Measurements from ENCODE around the gene ST7. TPM values are rescaled to one million over a fixed set of nuclear protein-coding genes. Genes with fewer than 3 reads are reported as not detected.

ST7 gene
- total and polyA plus RNA-seq, 2 experiments from 2014 or later: 9.9 to 18.3 TPM

DNA sequence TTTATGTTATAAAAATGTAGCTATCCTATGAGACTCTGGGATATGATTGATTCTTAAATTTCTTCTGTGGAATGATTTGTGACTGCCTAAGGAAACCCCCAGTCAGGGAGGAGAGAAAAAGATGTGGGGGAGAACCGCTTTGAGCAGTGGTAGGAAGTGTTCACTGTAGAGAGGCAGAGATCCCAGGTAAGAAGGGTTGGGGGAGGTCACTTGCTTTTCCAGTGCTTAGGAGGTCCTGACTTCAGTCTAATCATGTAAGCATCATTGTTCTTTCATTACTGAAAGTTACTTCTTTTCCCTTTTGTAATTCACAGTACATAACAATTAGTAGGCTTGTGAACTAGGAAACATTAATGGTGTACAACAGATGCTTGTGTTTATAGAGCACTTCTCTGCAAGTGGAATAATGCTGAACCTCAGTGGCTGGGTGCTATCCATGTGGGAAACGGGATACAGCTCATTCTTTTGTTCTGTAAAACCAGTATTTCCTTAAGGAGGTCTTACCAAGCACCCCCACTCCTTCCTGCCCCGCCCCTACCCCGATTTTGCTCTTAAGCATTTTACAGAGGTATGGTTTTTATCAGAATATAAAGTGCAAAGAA lies 165.4 kb downstream of the ST7 start:
- Histone ChIP-seq H3K36me3 (ENCODE audit: insufficient read depth) (no peaks in the 10 kb centered on the region), H3K9me2 (ENCODE audit: insufficient read depth) (no peaks in the 10 kb centered on the region), H3K79me2 (replicated peaks; ENCODE audit: insufficient read depth) (no peaks in the 10 kb centered on the region), H3K4me2 (peak overlapping the region; percentile 72), H4K20me1 (replicated peaks; ENCODE audit: insufficient read depth) (no peaks in the 10 kb centered on the region), H3K4me1 (ENCODE audit: insufficient read depth) (peaks cover 22% of the 10 kb centered on the region), H3K27me3 (ENCODE audit: insufficient read depth) (no peaks in the 10 kb centered on the region), H2AFZ (no peak overlapping the region; the same call in 1 of the 2 replicates), H3F3A (replicated peaks; ENCODE audit: low read depth) (no peaks in the 10 kb centered on the region), H3K4me3 (peak overlapping the region; percentile 34), H3K27ac (ENCODE audit: low read depth) (no peak overlapping the region)
- peak overlapping the region; percentile 57 for H3K4me3 Mint-ChIP-seq
- H3K36me3 Mint-ChIP-seq (ENCODE audit: low read depth): no peaks in the 10 kb centered on the region
- no peaks in the 10 kb centered on the region for H3K27me3 Mint-ChIP-seq (ENCODE audit: insufficient read depth, low read depth, poor library complexity)
- H3K9me3 Mint-ChIP-seq: no peaks in the 10 kb centered on the region
- TF ChIP-seq, protein P1, sequence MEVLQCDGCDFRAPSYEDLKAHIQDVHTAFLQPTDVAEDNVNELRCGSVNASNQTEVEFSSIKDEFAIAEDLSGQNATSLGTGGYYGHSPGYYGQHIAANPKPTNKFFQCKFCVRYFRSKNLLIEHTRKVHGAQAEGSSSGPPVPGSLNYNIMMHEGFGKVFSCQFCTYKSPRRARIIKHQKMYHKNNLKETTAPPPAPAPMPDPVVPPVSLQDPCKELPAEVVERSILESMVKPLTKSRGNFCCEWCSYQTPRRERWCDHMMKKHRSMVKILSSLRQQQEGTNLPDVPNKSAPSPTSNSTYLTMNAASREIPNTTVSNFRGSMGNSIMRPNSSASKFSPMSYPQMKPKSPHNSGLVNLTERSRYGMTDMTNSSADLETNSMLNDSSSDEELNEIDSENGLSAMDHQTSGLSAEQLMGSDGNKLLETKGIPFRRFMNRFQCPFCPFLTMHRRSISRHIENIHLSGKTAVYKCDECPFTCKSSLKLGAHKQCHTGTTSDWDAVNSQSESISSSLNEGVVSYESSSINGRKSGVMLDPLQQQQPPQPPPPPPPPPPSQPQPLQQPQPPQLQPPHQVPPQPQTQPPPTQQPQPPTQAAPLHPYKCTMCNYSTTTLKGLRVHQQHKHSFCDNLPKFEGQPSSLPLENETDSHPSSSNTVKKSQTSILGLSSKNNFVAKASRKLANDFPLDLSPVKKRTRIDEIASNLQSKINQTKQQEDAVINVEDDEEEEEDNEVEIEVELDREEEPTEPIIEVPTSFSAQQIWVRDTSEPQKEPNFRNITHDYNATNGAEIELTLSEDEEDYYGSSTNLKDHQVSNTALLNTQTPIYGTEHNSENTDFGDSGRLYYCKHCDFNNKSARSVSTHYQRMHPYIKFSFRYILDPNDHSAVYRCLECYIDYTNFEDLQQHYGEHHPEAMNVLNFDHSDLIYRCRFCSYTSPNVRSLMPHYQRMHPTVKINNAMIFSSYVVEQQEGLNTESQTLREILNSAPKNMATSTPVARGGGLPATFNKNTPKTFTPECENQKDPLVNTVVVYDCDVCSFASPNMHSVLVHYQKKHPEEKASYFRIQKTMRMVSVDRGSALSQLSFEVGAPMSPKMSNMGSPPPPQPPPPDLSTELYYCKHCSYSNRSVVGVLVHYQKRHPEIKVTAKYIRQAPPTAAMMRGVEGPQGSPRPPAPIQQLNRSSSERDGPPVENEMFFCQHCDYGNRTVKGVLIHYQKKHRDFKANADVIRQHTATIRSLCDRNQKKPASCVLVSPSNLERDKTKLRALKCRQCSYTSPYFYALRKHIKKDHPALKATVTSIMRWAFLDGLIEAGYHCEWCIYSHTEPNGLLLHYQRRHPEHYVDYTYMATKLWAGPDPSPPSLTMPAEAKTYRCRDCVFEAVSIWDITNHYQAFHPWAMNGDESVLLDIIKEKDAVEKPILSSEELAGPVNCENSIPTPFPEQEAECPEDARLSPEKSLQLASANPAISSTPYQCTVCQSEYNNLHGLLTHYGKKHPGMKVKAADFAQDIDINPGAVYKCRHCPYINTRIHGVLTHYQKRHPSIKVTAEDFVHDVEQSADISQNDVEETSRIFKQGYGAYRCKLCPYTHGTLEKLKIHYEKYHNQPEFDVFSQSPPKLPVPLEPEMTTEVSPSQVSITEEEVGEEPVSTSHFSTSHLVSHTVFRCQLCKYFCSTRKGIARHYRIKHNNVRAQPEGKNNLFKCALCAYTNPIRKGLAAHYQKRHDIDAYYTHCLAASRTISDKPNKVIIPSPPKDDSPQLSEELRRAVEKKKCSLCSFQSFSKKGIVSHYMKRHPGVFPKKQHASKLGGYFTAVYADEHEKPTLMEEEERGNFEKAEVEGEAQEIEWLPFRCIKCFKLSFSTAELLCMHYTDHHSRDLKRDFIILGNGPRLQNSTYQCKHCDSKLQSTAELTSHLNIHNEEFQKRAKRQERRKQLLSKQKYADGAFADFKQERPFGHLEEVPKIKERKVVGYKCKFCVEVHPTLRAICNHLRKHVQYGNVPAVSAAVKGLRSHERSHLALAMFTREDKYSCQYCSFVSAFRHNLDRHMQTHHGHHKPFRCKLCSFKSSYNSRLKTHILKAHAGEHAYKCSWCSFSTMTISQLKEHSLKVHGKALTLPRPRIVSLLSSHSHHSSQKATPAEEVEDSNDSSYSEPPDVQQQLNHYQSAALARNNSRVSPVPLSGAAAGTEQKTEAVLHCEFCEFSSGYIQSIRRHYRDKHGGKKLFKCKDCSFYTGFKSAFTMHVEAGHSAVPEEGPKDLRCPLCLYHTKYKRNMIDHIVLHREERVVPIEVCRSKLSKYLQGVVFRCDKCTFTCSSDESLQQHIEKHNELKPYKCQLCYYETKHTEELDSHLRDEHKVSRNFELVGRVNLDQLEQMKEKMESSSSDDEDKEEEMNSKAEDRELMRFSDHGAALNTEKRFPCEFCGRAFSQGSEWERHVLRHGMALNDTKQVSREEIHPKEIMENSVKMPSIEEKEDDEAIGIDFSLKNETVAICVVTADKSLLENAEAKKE (CRISPR knock-in tag; IDR thresholded peaks at IDR 0.05): no peak
- TF ChIP-seq, protein P2, sequence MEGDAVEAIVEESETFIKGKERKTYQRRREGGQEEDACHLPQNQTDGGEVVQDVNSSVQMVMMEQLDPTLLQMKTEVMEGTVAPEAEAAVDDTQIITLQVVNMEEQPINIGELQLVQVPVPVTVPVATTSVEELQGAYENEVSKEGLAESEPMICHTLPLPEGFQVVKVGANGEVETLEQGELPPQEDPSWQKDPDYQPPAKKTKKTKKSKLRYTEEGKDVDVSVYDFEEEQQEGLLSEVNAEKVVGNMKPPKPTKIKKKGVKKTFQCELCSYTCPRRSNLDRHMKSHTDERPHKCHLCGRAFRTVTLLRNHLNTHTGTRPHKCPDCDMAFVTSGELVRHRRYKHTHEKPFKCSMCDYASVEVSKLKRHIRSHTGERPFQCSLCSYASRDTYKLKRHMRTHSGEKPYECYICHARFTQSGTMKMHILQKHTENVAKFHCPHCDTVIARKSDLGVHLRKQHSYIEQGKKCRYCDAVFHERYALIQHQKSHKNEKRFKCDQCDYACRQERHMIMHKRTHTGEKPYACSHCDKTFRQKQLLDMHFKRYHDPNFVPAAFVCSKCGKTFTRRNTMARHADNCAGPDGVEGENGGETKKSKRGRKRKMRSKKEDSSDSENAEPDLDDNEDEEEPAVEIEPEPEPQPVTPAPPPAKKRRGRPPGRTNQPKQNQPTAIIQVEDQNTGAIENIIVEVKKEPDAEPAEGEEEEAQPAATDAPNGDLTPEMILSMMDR (conservative IDR thresholded peaks at IDR 0.05; ENCODE audit: low read depth in 2 of 2): no peak
- TF ChIP-seq, protein P3, sequence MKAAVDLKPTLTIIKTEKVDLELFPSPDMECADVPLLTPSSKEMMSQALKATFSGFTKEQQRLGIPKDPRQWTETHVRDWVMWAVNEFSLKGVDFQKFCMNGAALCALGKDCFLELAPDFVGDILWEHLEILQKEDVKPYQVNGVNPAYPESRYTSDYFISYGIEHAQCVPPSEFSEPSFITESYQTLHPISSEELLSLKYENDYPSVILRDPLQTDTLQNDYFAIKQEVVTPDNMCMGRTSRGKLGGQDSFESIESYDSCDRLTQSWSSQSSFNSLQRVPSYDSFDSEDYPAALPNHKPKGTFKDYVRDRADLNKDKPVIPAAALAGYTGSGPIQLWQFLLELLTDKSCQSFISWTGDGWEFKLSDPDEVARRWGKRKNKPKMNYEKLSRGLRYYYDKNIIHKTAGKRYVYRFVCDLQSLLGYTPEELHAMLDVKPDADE (IDR thresholded peaks at IDR 0.05): no peak
- no peak for TF ChIP-seq NANOG (IDR thresholded peaks at IDR 0.05; ENCODE audit: borderline replicate concordance)
- TF ChIP-seq ZNF114 (CRISPR knock-in tag; IDR thresholded peaks at IDR 0.05): no peak
- TF ChIP-seq, protein P4, sequence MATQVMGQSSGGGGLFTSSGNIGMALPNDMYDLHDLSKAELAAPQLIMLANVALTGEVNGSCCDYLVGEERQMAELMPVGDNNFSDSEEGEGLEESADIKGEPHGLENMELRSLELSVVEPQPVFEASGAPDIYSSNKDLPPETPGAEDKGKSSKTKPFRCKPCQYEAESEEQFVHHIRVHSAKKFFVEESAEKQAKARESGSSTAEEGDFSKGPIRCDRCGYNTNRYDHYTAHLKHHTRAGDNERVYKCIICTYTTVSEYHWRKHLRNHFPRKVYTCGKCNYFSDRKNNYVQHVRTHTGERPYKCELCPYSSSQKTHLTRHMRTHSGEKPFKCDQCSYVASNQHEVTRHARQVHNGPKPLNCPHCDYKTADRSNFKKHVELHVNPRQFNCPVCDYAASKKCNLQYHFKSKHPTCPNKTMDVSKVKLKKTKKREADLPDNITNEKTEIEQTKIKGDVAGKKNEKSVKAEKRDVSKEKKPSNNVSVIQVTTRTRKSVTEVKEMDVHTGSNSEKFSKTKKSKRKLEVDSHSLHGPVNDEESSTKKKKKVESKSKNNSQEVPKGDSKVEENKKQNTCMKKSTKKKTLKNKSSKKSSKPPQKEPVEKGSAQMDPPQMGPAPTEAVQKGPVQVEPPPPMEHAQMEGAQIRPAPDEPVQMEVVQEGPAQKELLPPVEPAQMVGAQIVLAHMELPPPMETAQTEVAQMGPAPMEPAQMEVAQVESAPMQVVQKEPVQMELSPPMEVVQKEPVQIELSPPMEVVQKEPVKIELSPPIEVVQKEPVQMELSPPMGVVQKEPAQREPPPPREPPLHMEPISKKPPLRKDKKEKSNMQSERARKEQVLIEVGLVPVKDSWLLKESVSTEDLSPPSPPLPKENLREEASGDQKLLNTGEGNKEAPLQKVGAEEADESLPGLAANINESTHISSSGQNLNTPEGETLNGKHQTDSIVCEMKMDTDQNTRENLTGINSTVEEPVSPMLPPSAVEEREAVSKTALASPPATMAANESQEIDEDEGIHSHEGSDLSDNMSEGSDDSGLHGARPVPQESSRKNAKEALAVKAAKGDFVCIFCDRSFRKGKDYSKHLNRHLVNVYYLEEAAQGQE (IDR thresholded peaks at IDR 0.05; ENCODE audit: unreplicated experiment): no peak
- H3K27ac Mint-ChIP-seq: peak overlapping the region; percentile 91
- ATAC-seq (peak; percentile 92), DNase-seq (ENCODE audit: low spot score) (peak; percentile 58)
- peaks cover 31% of the 10 kb centered on the region for H3K4me1 Mint-ChIP-seq
